Measurements from ENCODE around the gene CHAT.

The CHAT gene

DNA sequence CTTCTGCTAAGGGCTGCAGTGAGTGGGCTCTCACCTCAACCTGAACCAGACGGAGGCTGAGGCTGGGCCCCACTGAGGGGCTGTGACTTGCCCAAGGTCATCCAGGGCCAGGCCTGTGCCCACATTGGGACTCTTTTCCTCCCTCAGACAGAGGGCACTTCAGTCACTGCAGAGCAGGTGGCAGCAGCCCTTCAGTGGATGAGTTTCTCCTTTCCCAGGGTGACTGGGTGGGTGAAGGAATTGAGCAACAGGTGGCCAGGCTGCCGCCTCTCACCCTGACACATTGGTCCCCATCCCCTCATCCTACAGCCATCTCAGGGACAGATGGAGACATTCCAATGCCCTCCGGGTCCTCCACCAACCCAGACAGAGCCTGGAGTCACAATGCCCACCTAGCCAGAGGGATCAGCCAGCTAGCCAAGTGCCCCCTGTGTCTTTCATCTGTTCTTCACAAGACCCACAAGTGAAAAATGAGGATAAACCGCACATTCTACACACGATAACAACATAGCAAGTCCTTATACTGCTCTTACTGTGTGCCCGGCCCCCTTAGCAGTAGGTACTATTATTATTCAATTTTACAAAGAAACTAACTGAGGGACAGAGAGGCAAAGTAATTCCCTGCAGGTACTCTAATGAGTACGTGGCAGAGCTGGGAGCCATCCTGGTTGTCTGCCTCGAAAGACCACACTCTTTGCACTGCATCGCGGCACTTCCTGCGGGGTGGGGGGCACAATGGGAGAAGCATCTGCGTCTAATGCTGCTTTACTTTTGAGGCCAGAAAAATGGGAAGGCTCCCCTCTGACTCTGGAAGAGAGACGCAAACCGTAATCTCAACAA lies 5.5 kb upstream of the CHAT start:
- TF ChIP-seq POLR2AphosphoS5 (IDR thresholded peaks at IDR 0.05; ENCODE audit: low read depth, low read length) (no peak), REST (IDR thresholded peaks at IDR 0.05; ENCODE audit: insufficient read depth in 1 of 2, low read depth in 2 of 2, low read length in 2 of 2) (0 out of 4 replicates have a peak, but pooled peaks of 1 of the 2 experiments have one; percentile 3)

GRCh38 chr10:49609006-49609282 lies 4.9 kb upstream of the CHAT start:
- TF ChIP-seq REST (IDR thresholded peaks at IDR 0.05; ENCODE audit: insufficient read depth in 1 of 2, low read depth in 2 of 2, low read length in 2 of 2) (no peak), TAF1 (IDR thresholded peaks at IDR 0.05; ENCODE audit: borderline replicate concordance, insufficient read depth, low read length) (no peak), SIN3A (IDR thresholded peaks at IDR 0.05; ENCODE audit: borderline replicate concordance, insufficient read depth, low read length) (no peak), FOXP2 (optimal IDR thresholded peaks at IDR 0.05; ENCODE audit: borderline replicate concordance, extremely low read depth, extremely low read length, insufficient read depth) (no peak), POLR2AphosphoS5 (IDR thresholded peaks at IDR 0.05; ENCODE audit: low read depth, low read length) (no peak)

DNA sequence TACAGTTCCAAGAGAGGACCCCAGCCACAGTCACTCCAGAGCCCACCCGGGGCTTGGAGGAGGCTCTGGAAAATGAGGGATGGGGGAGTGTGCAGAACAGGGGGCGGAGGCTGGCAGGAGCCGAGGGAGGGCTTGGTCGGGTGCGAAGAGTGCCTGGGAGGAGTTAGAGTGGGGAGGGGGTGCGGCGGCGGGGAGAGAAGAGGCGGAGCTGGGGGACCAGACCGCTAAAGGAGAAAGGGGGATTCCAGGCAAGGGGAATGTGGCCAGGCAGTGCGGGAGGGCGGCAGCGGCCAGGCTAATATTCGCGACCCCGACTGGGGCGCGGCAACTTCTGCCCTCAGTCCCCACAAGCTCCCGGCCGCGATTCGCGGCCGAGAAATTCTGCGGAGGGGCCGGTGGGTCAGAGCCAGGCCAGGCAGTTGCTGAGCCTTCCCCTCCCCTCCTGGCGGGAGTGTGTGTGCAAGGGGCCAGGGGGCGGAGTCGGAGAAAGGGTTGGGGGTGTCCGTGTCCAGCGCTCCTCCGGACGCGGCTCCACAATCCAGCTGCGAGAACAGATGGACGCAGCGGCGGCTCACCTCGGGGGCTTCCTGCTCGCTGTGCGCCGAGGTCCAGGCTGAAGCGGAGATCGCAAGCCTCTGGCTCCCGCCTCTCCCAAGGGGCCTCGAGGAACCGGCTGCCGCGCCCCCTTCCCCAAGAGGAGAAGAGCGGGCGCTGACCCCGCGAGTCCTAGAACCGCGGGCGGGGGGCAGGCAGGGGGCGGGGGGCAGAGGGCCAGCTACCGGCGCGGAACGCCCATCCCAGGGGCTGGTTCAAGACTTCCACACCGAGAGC lies 4.3 kb upstream of the CHAT start:
- no peak for TF ChIP-seq REST (IDR thresholded peaks at IDR 0.05; ENCODE audit: insufficient read depth in 1 of 2, low read depth in 2 of 2, low read length in 2 of 2)
- TF ChIP-seq SIN3A (IDR thresholded peaks at IDR 0.05; ENCODE audit: borderline replicate concordance, insufficient read depth, low read length) = no peak
- no peak for TF ChIP-seq POLR2AphosphoS5 (IDR thresholded peaks at IDR 0.05; ENCODE audit: low read depth, low read length)
- TF ChIP-seq FOXP2 (optimal IDR thresholded peaks at IDR 0.05; ENCODE audit: borderline replicate concordance, extremely low read depth, extremely low read length, insufficient read depth) = no peak
- TF ChIP-seq TAF1 (IDR thresholded peaks at IDR 0.05; ENCODE audit: borderline replicate concordance, insufficient read depth, low read length) = no peak

DNA sequence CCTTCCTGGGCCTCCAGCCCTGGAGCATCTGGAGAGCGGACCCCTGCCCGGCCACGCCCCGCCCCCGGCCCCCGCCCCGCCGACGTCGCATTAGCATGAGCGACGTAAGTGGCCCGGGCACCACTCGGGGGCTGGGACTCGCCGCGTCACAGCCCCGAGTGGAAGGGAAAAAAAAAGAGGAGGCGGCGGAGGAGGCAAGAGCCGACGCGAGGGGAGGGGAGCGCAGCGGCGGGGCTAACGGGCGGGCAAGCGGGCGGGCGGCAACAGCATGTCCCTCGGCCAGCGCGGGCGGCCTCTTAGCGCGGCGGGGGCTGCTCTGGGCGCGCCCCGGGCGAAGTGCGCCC lies 3.8 kb upstream of the CHAT start, which contains the start of gene SLC18A3:
Gene SLC18A3 (plus strand): TSS at position 197 of the 344 bp plus-strand sequence. CDS start 431 bp downstream, outside the sequence.
- TF ChIP-seq REST (IDR thresholded peaks at IDR 0.05; ENCODE audit: insufficient read depth in 1 of 2, low read depth in 2 of 2, low read length in 2 of 2) (no peak), SIN3A (IDR thresholded peaks at IDR 0.05; ENCODE audit: borderline replicate concordance, insufficient read depth, low read length) (no peak), POLR2AphosphoS5 (IDR thresholded peaks at IDR 0.05; ENCODE audit: low read depth, low read length) (no peak), FOXP2 (optimal IDR thresholded peaks at IDR 0.05; ENCODE audit: borderline replicate concordance, extremely low read depth, extremely low read length, insufficient read depth) (no peak), TAF1 (IDR thresholded peaks at IDR 0.05; ENCODE audit: borderline replicate concordance, insufficient read depth, low read length) (no peak)

Measured in PFSK-1 (cell line).